Activated naive CD4-positive, alpha-beta T cell treated with anti-CD3 and anti-CD28 coated beads, Interleukin-2, amount 50 U/mL, for 24 hours (primary cell): ENCODE data around the gene KRTAP4-9.
"Not testable (repeated sequence)": the region's sequence is repeated elsewhere in the genome, so short reads cannot be mapped to it uniquely, and the experiment has no call there.

Source experiments
- H3K27ac Mint-ChIP-seq: one replicate; pipeline ENCODE4 v1.8.0; 2021; ENCODE audit warnings: mild to moderate bottlenecking, mixed read lengths
- H3K27me3 Mint-ChIP-seq: one replicate; pipeline ENCODE4 v1.8.0; 2021; ENCODE audit warnings: mixed read lengths
- H3K36me3 Mint-ChIP-seq: one replicate; pipeline ENCODE4 v1.8.0; 2021; ENCODE audit warnings: mixed read lengths
- H3K4me1 Mint-ChIP-seq: one replicate; pipeline ENCODE4 v1.8.0; 2021; ENCODE audit warnings: mixed read lengths
- H3K4me3 Mint-ChIP-seq: one replicate; pipeline ENCODE4 v1.8.0; 2021; ENCODE audit warnings: mild to moderate bottlenecking, mixed read lengths
- H3K9me3 Mint-ChIP-seq: one replicate; pipeline ENCODE4 v1.8.0; 2021; ENCODE audit warnings: mixed read lengths

KRTAP4-9 gene

DNA sequence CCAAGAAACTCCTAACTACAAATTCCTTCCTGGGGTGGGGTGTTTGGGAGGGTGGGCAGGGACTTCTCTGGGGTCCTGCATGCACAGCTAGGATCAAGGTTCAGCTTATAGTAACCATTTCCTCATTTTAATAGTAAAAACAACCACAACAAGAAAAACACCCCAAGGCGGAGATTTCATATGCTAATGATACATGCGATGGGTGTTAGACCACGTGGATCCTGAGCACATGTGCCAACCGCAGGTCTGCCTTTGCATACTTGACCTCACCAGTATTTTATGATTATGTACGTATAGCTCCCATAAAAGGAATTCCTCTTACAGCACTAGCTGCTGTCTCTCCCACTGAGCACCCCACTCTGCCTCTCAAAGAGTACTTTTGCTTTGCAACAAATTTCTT is 11.1 kb downstream of the KRTAP4-9 start:
- Mint-ChIP-seq H3K9me3 (no peaks in the 10 kb centered on the region), H3K4me3 (no peak overlapping the region), H3K4me1 (peaks cover 30% of the 10 kb centered on the region), H3K27ac (no peak overlapping the region), H3K36me3 (peaks cover 2% of the 10 kb centered on the region), H3K27me3 (no peaks in the 10 kb centered on the region)

DNA sequence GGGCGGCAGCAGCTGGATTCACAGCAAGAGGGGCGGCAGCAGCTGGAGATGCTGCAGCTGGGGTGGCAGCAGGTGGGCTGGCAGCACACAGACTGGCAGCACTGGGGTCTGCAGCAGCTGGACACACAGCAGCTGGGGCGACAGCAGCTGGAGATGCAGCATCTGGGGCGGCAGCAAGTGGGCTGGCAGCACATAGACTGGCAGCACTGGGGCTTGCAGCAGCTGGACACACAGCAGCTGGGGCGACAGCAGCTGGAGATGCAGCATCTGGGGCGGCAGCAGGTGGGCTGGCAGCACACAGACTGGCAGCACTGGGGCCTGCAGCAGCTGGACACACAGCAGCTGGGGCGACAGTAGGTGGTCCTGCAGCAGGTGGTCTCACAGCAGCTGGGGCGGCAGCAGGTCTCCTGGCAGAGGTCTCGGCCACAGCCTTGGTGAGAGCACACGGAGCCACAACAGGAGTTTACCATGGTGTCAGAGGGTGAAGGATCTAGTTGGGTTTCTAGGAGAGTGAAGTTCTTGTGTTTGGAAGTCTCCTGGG is 12.7 kb downstream of the KRTAP4-9 start, which contains the start of gene KRTAP4-11:
Gene KRTAP4-11 (minus strand): TSS at position 528 of the 541 bp plus-strand sequence. CDS start 58 bp downstream, at position 470.
- H3K36me3 Mint-ChIP-seq, H3K4me3 Mint-ChIP-seq, H3K9me3 Mint-ChIP-seq, H3K27me3 Mint-ChIP-seq: not testable (repeated sequence)
- Mint-ChIP-seq H3K27ac (peak within 1 kb of the TSS; percentile 59), H3K4me1 (peaks cover 37% of the 10 kb centered on the region)

GRCh38 chr17:41118721-41119120 is 13.5 kb downstream of the KRTAP4-9 start:
- Mint-ChIP-seq H3K27me3 (no peaks in the 10 kb centered on the region), H3K36me3 (no peaks in the 10 kb centered on the region), H3K9me3 (no peaks in the 10 kb centered on the region), H3K4me3 (no peak overlapping the region), H3K4me1 (peaks cover 44% of the 10 kb centered on the region), H3K27ac (no peak overlapping the region)

- peak overlapping the region; percentile 46 for H3K27ac Mint-ChIP-seq
- not testable (repeated sequence) for H3K9me3 Mint-ChIP-seq, H3K36me3 Mint-ChIP-seq, H3K27me3 Mint-ChIP-seq
- H3K4me1 Mint-ChIP-seq: peaks cover 55% of the 10 kb centered on the region
- H3K4me3 Mint-ChIP-seq: peak overlapping the region; percentile 38
Measured at GRCh38 chr17:41119696-41120690, 14.8 kb downstream of the KRTAP4-9 start.

DNA sequence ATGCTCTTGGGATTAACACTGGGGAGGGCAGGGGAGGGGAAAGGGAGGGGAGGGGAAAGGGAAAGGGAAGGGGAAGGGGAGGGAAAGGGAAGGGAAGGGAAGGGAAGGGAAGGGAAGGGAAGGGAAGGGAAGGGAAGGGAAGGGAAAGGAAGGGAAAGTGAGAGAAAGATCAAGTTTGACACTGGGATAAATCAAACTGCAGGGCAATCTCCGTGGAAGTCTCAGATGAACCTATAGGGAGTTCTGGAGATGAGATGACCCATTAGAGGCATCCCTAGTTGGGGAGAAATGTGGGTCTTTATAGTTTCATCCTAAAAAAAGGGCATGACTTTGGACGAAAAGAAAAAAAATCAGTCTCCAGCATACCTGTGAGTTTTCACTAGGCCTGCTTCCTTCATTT is 16.6 kb downstream of the KRTAP4-9 start:
- Mint-ChIP-seq H3K36me3 (peaks cover 2% of the 10 kb centered on the region), H3K4me3 (no peak overlapping the region), H3K27ac (peak overlapping the region; percentile 30), H3K27me3 (no peaks in the 10 kb centered on the region), H3K4me1 (peaks cover 70% of the 10 kb centered on the region), H3K9me3 (no peaks in the 10 kb centered on the region)

DNA sequence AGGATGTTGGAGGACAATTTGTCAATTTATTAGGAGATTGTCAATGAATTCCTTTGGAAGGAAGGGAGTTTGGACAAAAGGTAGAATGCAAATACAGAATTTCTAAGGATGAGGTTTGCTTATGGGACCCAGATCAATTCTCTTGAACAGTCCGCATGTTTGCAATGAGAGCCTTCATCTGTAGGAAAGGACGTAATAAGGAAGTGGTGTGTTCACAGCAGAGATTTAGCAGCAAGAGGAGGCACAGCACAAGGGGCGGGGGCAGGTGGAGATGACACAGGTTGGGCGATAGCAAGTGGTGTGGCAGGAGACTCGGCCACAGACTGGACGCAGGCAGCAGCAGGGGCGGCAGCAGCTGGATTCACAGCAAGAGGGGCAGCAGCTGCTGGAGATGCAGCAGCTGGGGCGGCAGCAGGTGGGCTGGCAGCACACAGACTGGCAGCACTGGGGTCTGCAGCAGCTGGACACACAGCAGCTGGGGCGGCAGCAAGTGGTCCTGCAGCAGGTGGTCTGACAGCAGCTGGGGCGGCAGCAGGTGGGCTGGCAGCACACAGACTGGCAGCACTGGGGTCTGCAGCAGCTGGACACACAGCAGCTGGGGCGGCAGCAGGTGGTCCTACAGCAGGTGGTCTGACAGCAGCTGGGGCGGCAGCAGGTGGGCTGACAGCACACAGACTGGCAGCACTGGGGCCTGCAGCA is 18.3 kb downstream of the KRTAP4-9 start:
- peaks cover 62% of the 10 kb centered on the region for H3K4me1 Mint-ChIP-seq
- not testable (repeated sequence) for H3K36me3 Mint-ChIP-seq, H3K9me3 Mint-ChIP-seq, H3K27me3 Mint-ChIP-seq
- peak overlapping the region; percentile 72 for H3K4me3 Mint-ChIP-seq
- peak overlapping the region; percentile 86 for H3K27ac Mint-ChIP-seq

GRCh38 chr17:41123991-41124371 is 18.8 kb downstream of the KRTAP4-9 start, which contains the start of gene KRTAP4-12:
TSS of gene KRTAP4-12 (minus strand) at chr17:41124182. CDS start at chr17:41124122, 60 bp downstream.
- not testable (repeated sequence) for H3K9me3 Mint-ChIP-seq, H3K36me3 Mint-ChIP-seq, H3K27me3 Mint-ChIP-seq
- peak within 1 kb of the TSS; percentile 72 for H3K4me3 Mint-ChIP-seq
- H3K4me1 Mint-ChIP-seq: peaks cover 62% of the 10 kb centered on the region
- peak within 1 kb of the TSS; percentile 86 for H3K27ac Mint-ChIP-seq

DNA sequence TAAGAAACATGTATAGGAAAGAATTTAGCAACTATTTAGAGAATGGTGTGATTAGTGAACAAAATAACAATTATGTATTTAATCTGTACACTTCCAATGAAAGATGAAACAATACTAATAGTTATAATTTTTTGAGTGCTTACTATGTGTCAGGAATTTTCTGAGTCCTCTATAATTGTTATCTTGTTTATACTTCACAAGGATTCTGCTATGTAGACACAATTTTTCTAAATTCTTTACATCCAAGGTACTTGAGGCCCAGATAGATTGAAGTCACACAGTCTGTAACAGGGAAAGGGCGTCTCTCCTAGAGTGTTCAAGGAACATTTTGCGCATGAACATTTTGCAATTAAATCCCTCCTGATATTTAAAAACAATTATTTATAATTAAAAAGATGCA is 19.9 kb downstream of the KRTAP4-9 start:
- Mint-ChIP-seq H3K36me3 (peaks cover 2% of the 10 kb centered on the region), H3K4me1 (peaks cover 67% of the 10 kb centered on the region), H3K27me3 (no peaks in the 10 kb centered on the region), H3K27ac (no peak overlapping the region), H3K4me3 (no peak overlapping the region), H3K9me3 (peaks cover 9% of the 10 kb centered on the region)

- Mint-ChIP-seq H3K9me3 (peaks cover 9% of the 10 kb centered on the region), H3K4me3 (peak overlapping the region; percentile 28), H3K4me1 (peaks cover 63% of the 10 kb centered on the region), H3K36me3 (peaks cover 2% of the 10 kb centered on the region), H3K27ac (peak overlapping the region; percentile 46), H3K27me3 (no peaks in the 10 kb centered on the region)
Measured at GRCh38 chr17:41126412-41126811, 21.2 kb downstream of the KRTAP4-9 start.

DNA sequence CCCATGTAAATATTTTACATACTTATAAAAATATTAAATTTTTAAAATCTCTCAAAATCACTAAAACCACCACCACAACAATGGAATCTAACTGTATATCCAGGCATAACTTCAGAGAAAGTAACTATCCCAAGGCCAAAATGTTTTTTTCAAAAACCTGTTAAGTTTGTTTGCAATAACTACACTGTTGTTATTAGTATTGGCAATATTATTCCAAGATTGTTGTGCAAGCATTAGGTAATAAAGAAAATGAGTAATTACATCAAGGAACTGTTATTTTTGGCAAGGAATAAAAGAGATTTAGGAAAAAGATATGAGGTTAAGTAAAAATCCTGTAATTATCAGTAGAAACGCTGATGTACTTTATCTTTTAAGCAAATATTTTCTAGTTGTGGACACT is 22.2 kb downstream of the KRTAP4-9 start:
- no peak overlapping the region for H3K27ac Mint-ChIP-seq
- H3K36me3 Mint-ChIP-seq: peaks cover 2% of the 10 kb centered on the region
- peaks cover 9% of the 10 kb centered on the region for H3K9me3 Mint-ChIP-seq
- peaks cover 71% of the 10 kb centered on the region for H3K4me1 Mint-ChIP-seq
- no peaks in the 10 kb centered on the region for H3K27me3 Mint-ChIP-seq
- H3K4me3 Mint-ChIP-seq: no peak overlapping the region

- Mint-ChIP-seq H3K9me3 (peaks cover 9% of the 10 kb centered on the region), H3K27ac (no peak overlapping the region), H3K4me3 (no peak overlapping the region), H3K27me3 (no peaks in the 10 kb centered on the region), H3K36me3 (no peaks in the 10 kb centered on the region), H3K4me1 (peaks cover 44% of the 10 kb centered on the region)
Measured at GRCh38 chr17:41131979-41132378, 26.8 kb downstream of the KRTAP4-9 start.

DNA sequence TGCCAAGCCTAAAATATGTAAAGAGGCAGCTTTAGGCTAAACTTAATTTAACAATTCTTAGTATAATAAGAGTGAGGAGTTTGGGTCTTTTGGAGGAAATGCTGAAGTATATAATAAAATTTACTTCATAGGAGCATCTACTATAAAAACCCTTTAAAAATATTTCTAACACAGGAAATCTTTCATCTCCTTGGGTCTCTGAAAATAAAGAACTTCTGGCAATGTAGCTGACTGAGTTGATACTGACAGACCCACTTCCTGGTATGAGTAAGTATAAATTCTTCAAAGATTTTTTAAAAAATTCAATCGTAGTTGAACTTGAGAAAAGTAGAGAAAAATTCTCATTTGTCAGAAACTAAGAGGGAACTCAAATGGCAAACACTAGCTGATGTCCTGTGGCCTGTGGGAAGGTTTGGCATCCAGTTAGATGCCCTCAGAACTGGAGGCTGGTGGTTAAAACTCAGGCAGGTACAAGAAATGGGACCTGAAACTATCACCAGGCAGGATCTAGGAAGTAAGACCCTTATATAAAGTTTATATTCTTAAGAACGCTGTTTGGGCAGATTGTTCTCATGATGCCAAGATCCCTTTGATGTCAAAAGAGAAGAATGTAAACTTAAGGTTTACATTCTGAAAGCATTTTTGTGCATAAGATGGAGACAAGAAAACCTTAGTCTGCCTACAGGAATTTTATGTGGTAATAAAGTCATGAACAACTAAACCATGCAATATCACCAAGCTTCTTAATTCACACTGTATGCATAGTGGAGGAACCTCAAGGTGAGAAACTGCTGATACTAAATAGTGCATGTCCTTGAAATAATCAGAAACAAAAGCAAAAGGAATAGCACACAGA is 28.9 kb downstream of the KRTAP4-9 start:
- Mint-ChIP-seq H3K27ac (no peak overlapping the region), H3K9me3 (peaks cover 2% of the 10 kb centered on the region), H3K36me3 (peaks cover 2% of the 10 kb centered on the region), H3K27me3 (no peaks in the 10 kb centered on the region), H3K4me3 (no peak overlapping the region), H3K4me1 (peaks cover 38% of the 10 kb centered on the region)

- H3K27ac Mint-ChIP-seq, H3K4me1 Mint-ChIP-seq, H3K27me3 Mint-ChIP-seq, H3K4me3 Mint-ChIP-seq: not testable (repeated sequence)
- Mint-ChIP-seq H3K9me3 (peaks cover 20% of the 10 kb centered on the region), H3K36me3 (peaks cover 12% of the 10 kb centered on the region)
Measured at GRCh38 chr17:41139865-41140264, 34.7 kb downstream of the KRTAP4-9 start.

- Mint-ChIP-seq H3K4me3 (no peak within 1 kb of the TSS), H3K9me3 (peaks cover 20% of the 10 kb centered on the region), H3K4me1 (no peaks in the 10 kb centered on the region), H3K36me3 (peaks cover 14% of the 10 kb centered on the region), H3K27me3 (no peaks in the 10 kb centered on the region), H3K27ac (no peak within 1 kb of the TSS)
Measured at GRCh38 chr17:41140360-41141131, 35.4 kb downstream of the KRTAP4-9 start, which contains the start of gene KRTAP4-6. TSS of gene KRTAP4-6 (minus strand) at chr17:41140544. CDS start at chr17:41140487, 57 bp downstream.
